ENCODE results near the gene SLC44A5.
"Not testable (repeated sequence)": the region's sequence is repeated elsewhere in the genome, so short reads cannot be mapped to it uniquely, and the experiment has no call there.

Gene SLC44A5

GRCh38 chr1:75611014-75611413 is at the start of gene SLC44A5:
SLC44A5 (minus strand) TSS chr1:75611114; CDS start chr1:75541447, 69,667 bp downstream.
- DNase-seq: no peak

- DNase-seq: no peak
These were observed 45.0 kb upstream of the SLC44A5 start for GRCh38 chr1:75655931-75656330.

GRCh38 chr1:75647183-75647582 is 36.3 kb upstream of the SLC44A5 start:
- not testable (repeated sequence) for DNase-seq

- DNase-seq: not testable (repeated sequence)
These were observed 34.2 kb upstream of the SLC44A5 start for GRCh38 chr1:75645153-75645552.

- DNase-seq: no peak
These were observed 32.5 kb upstream of the SLC44A5 start for GRCh38 chr1:75643460-75643859.

GRCh38 chr1:75641325-75641724 is 30.4 kb upstream of the SLC44A5 start:
- no peak for DNase-seq

- peak in 1 of 2 experiments; percentile 7 for DNase-seq
These were observed 29.2 kb upstream of the SLC44A5 start for GRCh38 chr1:75640137-75640536.

- DNase-seq: peak in 1 of 2 experiments; percentile 47
These were observed 21.5 kb upstream of the SLC44A5 start for GRCh38 chr1:75632350-75632949.

GRCh38 chr1:75630998-75631397 is 20.1 kb upstream of the SLC44A5 start:
- DNase-seq: no peak

- no peak for DNase-seq
These were observed 19.2 kb upstream of the SLC44A5 start for GRCh38 chr1:75630004-75630594.

GRCh38 chr1:75625795-75626194 is 14.9 kb upstream of the SLC44A5 start:
- no peak for DNase-seq

GRCh38 chr1:75618382-75618781 is 7.5 kb upstream of the SLC44A5 start:
- DNase-seq: no peak

GRCh38 chr1:75616436-75617433 is 5.8 kb upstream of the SLC44A5 start:
- no peak for DNase-seq

- DNase-seq: peak in 1 of 2 experiments; percentile 69
These were observed 4.9 kb upstream of the SLC44A5 start for GRCh38 chr1:75615613-75616435.

GRCh38 chr1:75614399-75614756 is 3.5 kb upstream of the SLC44A5 start:
- DNase-seq: peak in 1 of 2 experiments; percentile 71

- DNase-seq: no peak
These were observed 3.0 kb upstream of the SLC44A5 start for GRCh38 chr1:75613916-75614315.

- no peak for DNase-seq
These were observed 2.1 kb upstream of the SLC44A5 start for GRCh38 chr1:75612976-75613375.

- no peak for DNase-seq
These were observed 8.4 kb downstream of the SLC44A5 start for GRCh38 chr1:75602486-75602885.

- no peak for DNase-seq
These were observed 10.1 kb downstream of the SLC44A5 start for GRCh38 chr1:75600781-75601180.

GRCh38 chr1:75594327-75594726 is 16.6 kb downstream of the SLC44A5 start:
- no peak for DNase-seq

GRCh38 chr1:75593457-75593856 is 17.5 kb downstream of the SLC44A5 start:
- not testable (repeated sequence) for DNase-seq

GRCh38 chr1:75589637-75590036 is 21.3 kb downstream of the SLC44A5 start:
- no peak for DNase-seq

All from NCI-H526 (cell line).